Endothelial cell (in vitro differentiated cells): ENCODE results near the gene TMEM167B. TPM values are rescaled to one million over a fixed set of nuclear protein-coding genes. Genes with fewer than 3 reads are reported as not detected.

Source experiments
- DNase-seq: peaks from one replicate; pipeline ENCODE4 v3.0.0; 2021; ENCODE audit warnings: low spot score
- H3K27ac Mint-ChIP-seq: one replicate; pipeline ENCODE4 v1.8.0; 2021; ENCODE audit warnings: mixed read lengths, inconsistent platforms; ENCODE audit not compliant: unreplicated experiment
- H3K27me3 Mint-ChIP-seq: one replicate; pipeline ENCODE4 v1.8.0; 2021; ENCODE audit warnings: mild to moderate bottlenecking, moderate library complexity, mixed read lengths, inconsistent platforms; ENCODE audit not compliant: unreplicated experiment
- H3K36me3 Mint-ChIP-seq: one replicate; pipeline ENCODE4 v1.8.0; 2021; ENCODE audit warnings: mild to moderate bottlenecking, low read depth, mixed read lengths, inconsistent platforms; ENCODE audit not compliant: unreplicated experiment
- H3K4me1 Mint-ChIP-seq: one replicate; pipeline ENCODE4 v1.8.0; 2021; ENCODE audit warnings: mild to moderate bottlenecking, mixed read lengths, inconsistent platforms; ENCODE audit not compliant: unreplicated experiment
- H3K4me3 Mint-ChIP-seq: one replicate; pipeline ENCODE4 v1.8.0; 2021; ENCODE audit warnings: mild to moderate bottlenecking, mixed read lengths, inconsistent platforms; ENCODE audit not compliant: unreplicated experiment
- H3K9me3 Mint-ChIP-seq: one replicate; pipeline ENCODE4 v1.8.0; 2021; ENCODE audit warnings: mixed read lengths, inconsistent platforms; ENCODE audit not compliant: unreplicated experiment
- total RNA-seq: library from RNA; stranded (reverse); fragmentation: NEBNext Ultra II Directional; extraction: Animal tissue kit (Norgen Biotek cat#: 25700); gene quantifications from one replicate; pipeline ENCODE4 v1.2.1, GENCODE V29; 2021; ENCODE audit not compliant: unreplicated experiment
- TF ChIP-seq, protein P1 (sequence below): fragments of 200-600 bp; sonication (generic); IDR thresholded peaks from one replicate; pipeline ENCODE4 v1.5.0; 2021; ENCODE audit warnings: antibody characterized with exemption; ENCODE audit not compliant: unreplicated experiment

Gene TMEM167B
- total RNA-seq, 1 donor from 2014 or later: 22.3 TPM

DNA sequence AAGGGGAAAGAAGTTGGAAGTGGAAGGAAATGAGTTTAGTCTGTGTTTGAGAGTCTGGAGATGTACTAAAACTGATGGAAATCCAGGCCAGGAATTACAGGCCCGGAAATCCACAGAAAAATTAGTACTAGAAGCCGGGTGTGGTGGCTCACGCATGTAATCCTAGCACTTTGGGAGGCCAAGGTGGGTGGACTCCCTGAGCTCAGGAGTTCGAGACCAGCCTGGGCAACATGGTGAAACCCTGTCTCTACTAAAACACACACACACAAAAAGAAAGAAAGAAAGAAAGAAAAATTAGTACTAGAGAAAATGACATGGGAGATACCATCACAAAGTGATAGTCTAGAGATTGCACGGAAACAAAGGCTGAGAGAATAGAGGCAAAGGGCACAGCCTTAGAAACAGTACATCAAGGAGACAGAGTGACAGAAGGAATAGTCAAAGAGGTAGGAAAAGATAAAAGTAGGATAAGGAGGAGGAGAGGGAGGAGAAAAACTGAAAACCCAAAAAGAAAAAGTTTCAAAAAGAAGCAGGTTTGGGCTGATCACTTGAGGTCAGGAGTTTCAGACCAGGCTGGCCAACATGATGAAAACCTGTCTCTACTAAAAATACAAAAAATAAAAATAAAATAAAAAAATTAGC is 10.0 kb upstream of the TMEM167B start:
- DNase-seq: no peak
- H3K4me1 Mint-ChIP-seq: peaks cover 15% of the 10 kb centered on the region
- H3K9me3 Mint-ChIP-seq: no peaks in the 10 kb centered on the region
- TF ChIP-seq, protein P1, sequence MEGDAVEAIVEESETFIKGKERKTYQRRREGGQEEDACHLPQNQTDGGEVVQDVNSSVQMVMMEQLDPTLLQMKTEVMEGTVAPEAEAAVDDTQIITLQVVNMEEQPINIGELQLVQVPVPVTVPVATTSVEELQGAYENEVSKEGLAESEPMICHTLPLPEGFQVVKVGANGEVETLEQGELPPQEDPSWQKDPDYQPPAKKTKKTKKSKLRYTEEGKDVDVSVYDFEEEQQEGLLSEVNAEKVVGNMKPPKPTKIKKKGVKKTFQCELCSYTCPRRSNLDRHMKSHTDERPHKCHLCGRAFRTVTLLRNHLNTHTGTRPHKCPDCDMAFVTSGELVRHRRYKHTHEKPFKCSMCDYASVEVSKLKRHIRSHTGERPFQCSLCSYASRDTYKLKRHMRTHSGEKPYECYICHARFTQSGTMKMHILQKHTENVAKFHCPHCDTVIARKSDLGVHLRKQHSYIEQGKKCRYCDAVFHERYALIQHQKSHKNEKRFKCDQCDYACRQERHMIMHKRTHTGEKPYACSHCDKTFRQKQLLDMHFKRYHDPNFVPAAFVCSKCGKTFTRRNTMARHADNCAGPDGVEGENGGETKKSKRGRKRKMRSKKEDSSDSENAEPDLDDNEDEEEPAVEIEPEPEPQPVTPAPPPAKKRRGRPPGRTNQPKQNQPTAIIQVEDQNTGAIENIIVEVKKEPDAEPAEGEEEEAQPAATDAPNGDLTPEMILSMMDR: no peak
- H3K36me3 Mint-ChIP-seq: no peaks in the 10 kb centered on the region
- H3K27me3 Mint-ChIP-seq: peaks cover 5% of the 10 kb centered on the region
- H3K4me3 Mint-ChIP-seq: no peak overlapping the region
- H3K27ac Mint-ChIP-seq: peak overlapping the region; percentile 33

DNA sequence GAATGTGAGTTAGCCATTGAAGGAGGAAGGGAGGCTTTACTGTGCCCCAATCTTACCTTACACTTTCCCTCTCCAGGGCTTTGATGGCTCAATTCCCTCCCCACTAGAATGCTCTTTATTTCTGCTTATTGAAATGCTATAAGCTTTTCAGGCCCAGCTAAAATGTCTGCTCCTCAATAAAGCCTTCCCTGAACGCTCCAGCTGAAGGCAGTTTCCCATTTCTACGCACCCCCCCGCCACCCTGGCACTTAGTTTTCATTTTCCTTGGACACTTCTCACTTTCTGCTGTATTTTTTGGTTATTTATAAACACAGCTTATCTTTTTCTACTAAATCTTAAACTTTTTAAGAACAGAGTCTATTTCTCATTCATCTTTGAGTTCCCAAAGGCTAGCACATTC is 7.1 kb upstream of the TMEM167B start:
- no peak for DNase-seq
- Mint-ChIP-seq H3K36me3 (no peaks in the 10 kb centered on the region), H3K27ac (no peak overlapping the region), H3K4me3 (no peak overlapping the region), H3K27me3 (peaks cover 1% of the 10 kb centered on the region), H3K4me1 (peaks cover 8% of the 10 kb centered on the region), H3K9me3 (no peaks in the 10 kb centered on the region)
- TF ChIP-seq, protein P1: no peak

DNA sequence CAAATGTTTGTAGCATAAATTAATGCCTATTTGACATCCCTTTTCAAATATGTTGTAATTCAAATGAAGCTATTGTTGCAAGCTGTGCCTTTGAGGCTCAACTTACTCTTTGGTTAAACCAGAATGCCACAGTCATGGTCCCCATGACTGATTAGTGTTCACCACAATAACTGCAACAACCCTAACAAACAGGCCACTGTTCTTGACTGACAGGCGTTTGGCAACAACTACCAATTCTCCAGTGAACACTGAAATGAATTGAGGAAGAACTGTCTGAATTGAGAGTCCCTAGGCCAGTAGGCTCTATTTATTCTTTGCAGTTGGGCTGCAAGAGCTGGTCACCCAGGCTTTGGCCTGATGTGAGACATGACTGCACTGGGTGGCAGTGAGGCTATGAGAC is 6.6 kb upstream of the TMEM167B start:
- no peak overlapping the region for H3K4me3 Mint-ChIP-seq
- no peaks in the 10 kb centered on the region for H3K9me3 Mint-ChIP-seq
- no peak overlapping the region for H3K27ac Mint-ChIP-seq
- peaks cover 1% of the 10 kb centered on the region for H3K27me3 Mint-ChIP-seq
- H3K4me1 Mint-ChIP-seq: peaks cover 9% of the 10 kb centered on the region
- no peak for DNase-seq
- TF ChIP-seq, protein P1: no peak
- peaks cover under 1% of the 10 kb centered on the region for H3K36me3 Mint-ChIP-seq

DNA sequence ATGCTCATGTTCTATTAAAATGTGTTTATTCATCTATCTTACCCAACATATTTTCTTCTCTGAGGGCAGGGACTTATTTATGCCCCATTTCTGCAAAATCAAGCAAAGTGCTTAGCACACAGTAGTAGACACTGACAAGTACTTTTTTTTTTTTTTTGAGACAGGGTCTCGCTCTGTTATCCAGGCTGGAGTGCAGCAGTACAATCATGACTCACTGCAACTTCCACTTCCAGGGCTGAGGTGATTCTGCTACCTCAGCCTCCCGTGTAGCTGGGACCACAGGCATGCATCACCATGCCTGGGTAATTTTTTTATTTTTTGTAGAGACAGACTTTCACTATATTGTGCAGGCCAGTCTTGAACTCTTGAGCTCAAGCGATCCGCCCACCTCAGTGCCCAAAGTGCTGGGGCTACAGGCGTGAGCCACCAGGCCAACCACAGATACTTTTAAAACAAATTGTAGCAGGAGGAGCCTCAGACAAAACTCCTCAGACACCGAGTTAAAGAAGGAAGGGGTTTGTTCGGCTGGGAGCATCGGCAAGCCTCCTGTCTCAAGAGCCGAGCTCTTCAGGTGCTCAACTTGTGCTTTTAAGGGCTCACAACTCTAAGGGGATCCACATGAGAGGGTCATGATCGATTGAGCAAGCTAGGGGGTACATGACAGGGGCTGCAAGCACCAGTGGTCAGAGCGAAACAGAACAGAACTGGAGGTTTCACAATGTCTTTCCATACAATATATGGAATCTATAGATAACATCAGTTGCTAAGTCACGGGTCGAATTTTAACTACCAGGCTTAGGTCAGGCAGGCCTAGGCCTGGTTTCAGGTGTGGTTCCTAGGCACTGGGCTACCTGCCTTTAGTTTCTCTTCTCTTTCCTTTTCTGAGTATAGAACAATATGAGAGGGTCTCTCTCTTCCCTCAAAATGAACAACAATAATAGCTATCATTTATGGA is 5.7 kb upstream of the TMEM167B start:
- peaks cover 5% of the 10 kb centered on the region for H3K27me3 Mint-ChIP-seq
- DNase-seq: no peak
- H3K4me3 Mint-ChIP-seq: no peak overlapping the region
- TF ChIP-seq, protein P1: no peak
- no peaks in the 10 kb centered on the region for H3K9me3 Mint-ChIP-seq
- H3K4me1 Mint-ChIP-seq: peaks cover 17% of the 10 kb centered on the region
- H3K27ac Mint-ChIP-seq: no peak overlapping the region
- peaks cover 8% of the 10 kb centered on the region for H3K36me3 Mint-ChIP-seq
